Thyroid gland (tissue), 4 donors: Measurements from ENCODE around the gene GATC. TPM values are rescaled to one million over a fixed set of nuclear protein-coding genes. Genes with fewer than 3 reads are reported as not detected.

ENCODE experiments used
- DNase-seq, 2 donors: peaks; one replicate each; pipeline ENCODE4 v3.0.0-alpha.2; 2019
- H3K27ac ChIP-seq, 3 donors: fragments of 200-600 bp; sonication (generic); 1 replicate in 2 of 3; 2 replicates in 1 of 3; pipeline ENCODE4 v1.5.1; 2016 to 2019; ENCODE audit warnings: mild to moderate bottlenecking in 1 of 3, moderate library complexity in 1 of 3
- H3K27me3 ChIP-seq: fragments of 200-600 bp; sonication (generic); one replicate; pipeline ENCODE4 v1.5.1; 2019
- H3K36me3 ChIP-seq, 2 donors: fragments of 200-600 bp; sonication (generic); one replicate each; pipeline ENCODE4 v1.5.1; 2016 to 2019
- H3K4me1 ChIP-seq, 2 donors: fragments of 200-600 bp; sonication (generic); one replicate each; pipeline ENCODE4 v1.5.1; 2017 to 2019
- H3K4me3 ChIP-seq, 3 donors: fragments of 200-600 bp; sonication (generic); replicated peaks in 1 of 3; 1 replicate in 2 of 3; 2 replicates in 1 of 3; pipeline ENCODE4 v1.5.1; 2016; ENCODE audit warnings: mild to moderate bottlenecking in 1 of 3
- H3K9me3 ChIP-seq: fragments of 200-600 bp; sonication (generic); one replicate; pipeline ENCODE4 v1.5.1; 2017
- CTCF ChIP-seq, 6 experiments: fragments of 200-600 bp in 3 of 6; fragments of 450-650 bp in 3 of 6; sonication (generic) in 3 of 6; IDR thresholded peaks; one replicate each; pipeline ENCODE4 v1.5.1; 2016 to 2019; ENCODE audit warnings: antibody characterized with exemption in 6 of 6, mild to moderate bottlenecking in 2 of 6, inconsistent platforms in 1 of 6, moderate library complexity in 1 of 6
- POLR2A ChIP-seq, 2 donors: fragments of 450-650 bp; IDR thresholded peaks; one replicate each; pipeline ENCODE4 v1.6.1; 2017; ENCODE audit warnings: antibody characterized with exemption in 2 of 2, mild to moderate bottlenecking in 2 of 2, moderate library complexity in 1 of 2
- WGBS, 2 donors: methylation state at CpG; one replicate each; pipeline ENCODE4 v1.1.5; 2017; 5-methylcytosine and 5-hydroxymethylcytosine counted together
- intact Hi-C: fragments of 100-400 bp; cut with DNase I; formaldehyde crosslinking; loops from one replicate; pipeline ENCODE4 v1.15.1; 2023
- total RNA-seq, 4 donors: library from RNA; depleted of rRNA; stranded (reverse); fragments of >200 nt; gene quantifications; one replicate each; pipeline ENCODE4 v1.2.3, GENCODE V29; 2016

The GATC gene, protein sequence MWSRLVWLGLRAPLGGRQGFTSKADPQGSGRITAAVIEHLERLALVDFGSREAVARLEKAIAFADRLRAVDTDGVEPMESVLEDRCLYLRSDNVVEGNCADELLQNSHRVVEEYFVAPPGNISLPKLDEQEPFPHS
- 10 to 100 TPM; 32.4 to 38.4 (median 36.6) TPM for total RNA-seq

DNA sequence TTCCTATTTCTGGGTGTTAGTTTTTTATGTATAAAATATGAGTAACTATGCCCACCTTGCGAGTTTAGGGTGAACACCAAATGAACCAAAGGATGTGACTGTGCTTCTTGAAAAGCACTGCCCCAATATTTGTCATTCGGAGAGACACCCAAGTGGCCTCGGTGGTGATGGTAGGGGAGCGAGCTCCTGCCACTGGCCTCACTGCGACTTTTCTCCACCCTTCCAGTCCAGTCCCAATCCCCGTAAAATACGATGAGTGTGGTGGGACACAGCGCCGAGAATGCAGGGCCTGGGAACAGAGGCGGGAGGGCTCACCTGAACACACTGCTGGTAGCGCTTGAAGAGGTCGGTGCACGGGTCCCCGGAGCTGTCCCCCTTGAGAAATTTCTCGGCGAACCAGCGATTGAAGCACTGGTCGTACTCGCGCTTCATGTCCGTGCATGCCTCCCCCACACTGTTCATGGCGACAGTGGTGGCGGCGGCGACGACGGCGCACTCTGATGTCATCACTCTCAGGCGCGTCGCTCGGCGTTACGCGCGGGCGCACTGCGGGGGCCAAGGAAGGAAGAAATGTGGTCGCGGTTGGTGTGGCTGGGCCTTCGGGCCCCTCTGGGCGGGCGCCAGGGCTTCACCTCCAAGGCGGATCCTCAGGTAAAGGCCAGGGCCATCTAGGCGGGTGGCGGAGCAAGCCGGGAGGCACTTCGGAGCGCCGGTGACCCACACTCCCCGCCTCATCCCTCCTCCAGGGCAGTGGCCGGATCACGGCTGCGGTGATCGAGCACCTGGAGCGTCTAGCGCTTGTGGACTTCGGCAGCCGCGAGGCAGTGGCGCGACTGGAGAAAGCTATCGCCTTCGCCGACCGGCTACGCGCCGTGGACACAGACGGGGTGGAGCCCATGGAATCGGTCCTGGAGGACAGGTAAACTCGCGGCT is at the start of gene GATC, which contains the start of gene TRIAP1:
TSS of gene GATC (plus strand) at position 534 of the 933 bp plus-strand sequence. CDS start at position 571, 37 bp downstream.
TSS of gene TRIAP1 (minus strand) at position 474 of the 933 bp plus-strand sequence. CDS start at position 462, 12 bp downstream.
- 0 to 1% methylated on average over 24 to 34 of the region's 73 CpGs for WGBS, 2 donors
- no peaks in the 10 kb centered on the region for H3K9me3 ChIP-seq
- intact Hi-C loops, result no loop called here
- TF ChIP-seq POLR2A (IDR thresholded peaks at IDR 0.05) (peak in 1 of 2 donors; percentile 72), CTCF (IDR thresholded peaks at IDR 0.05) (peak in 2 of 6 experiments; percentile 7 to 33)
- peaks cover 14 to 16% of the 10 kb centered on the region in 2 donors for H3K4me1 ChIP-seq
- H3K27me3 ChIP-seq, result no peaks in the 10 kb centered on the region
- H3K4me3 ChIP-seq, result peak within 1 kb of the TSS; percentile 83 to 89 (median 87)
- H3K36me3 ChIP-seq, result peaks cover 14 to 21% of the 10 kb centered on the region in 2 donors
- H3K27ac ChIP-seq, result peak within 1 kb of the TSS; percentile 86 to 90 (median 88)
- peak; percentile 81 to 82 for DNase-seq

GRCh38 chr12:120397824-120398540 is 48.3 kb upstream of the GATC start:
- H3K36me3 ChIP-seq, result no peaks in the 10 kb centered on the region
- TF ChIP-seq CTCF (IDR thresholded peaks at IDR 0.05) (no peak), POLR2A (IDR thresholded peaks at IDR 0.05) (no peak)
- DNase-seq, result peak in 1 of 2 donors; percentile 3
- H3K4me3 ChIP-seq, result no peak overlapping the region
- no peak overlapping the region for H3K27ac ChIP-seq
- H3K4me1 ChIP-seq, result no peaks in the 10 kb centered on the region
- intact Hi-C loops, result no loop called here
- 31 to 56% methylated on average over 19 to 22 of the region's 33 CpGs for WGBS, 2 donors
- no peaks in the 10 kb centered on the region for H3K9me3 ChIP-seq
- no peaks in the 10 kb centered on the region for H3K27me3 ChIP-seq

DNA sequence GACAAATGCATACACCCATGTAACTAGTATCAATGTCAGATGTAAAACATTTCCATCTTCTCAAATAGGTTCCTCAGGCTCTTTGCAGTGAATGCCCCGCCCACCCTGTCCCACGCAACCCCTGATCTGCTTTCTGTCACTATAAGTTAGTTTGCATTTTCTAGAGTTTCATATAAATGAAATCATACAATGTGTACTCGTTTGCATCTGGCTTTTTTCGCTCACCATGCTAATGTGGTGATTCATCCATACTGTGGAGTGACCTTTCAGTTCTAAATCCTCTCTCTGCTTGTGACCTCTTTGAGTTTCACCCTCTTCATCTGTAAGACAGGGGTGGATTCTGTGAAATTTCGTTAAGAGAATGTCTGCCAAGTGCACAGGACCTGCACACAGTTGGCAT is 46.7 kb upstream of the GATC start:
- Histone ChIP-seq H3K4me3 (no peak overlapping the region), H3K36me3 (no peaks in the 10 kb centered on the region), H3K4me1 (no peaks in the 10 kb centered on the region), H3K9me3 (no peaks in the 10 kb centered on the region), H3K27ac (no peak overlapping the region), H3K27me3 (no peaks in the 10 kb centered on the region)
- DNase-seq, result no peak
- 74 to 85% methylated on average over 5 of the region's 5 CpGs for WGBS, 2 donors
- no peak for TF ChIP-seq CTCF (IDR thresholded peaks at IDR 0.05)
- no peak for TF ChIP-seq POLR2A (IDR thresholded peaks at IDR 0.05)
- intact Hi-C loops, result no loop called here

GRCh38 chr12:120402217-120402616 is 44.0 kb upstream of the GATC start:
- Histone ChIP-seq H3K27me3 (no peaks in the 10 kb centered on the region), H3K36me3 (no peaks in the 10 kb centered on the region), H3K4me3 (no peak overlapping the region), H3K27ac (no peak overlapping the region), H3K9me3 (no peaks in the 10 kb centered on the region), H3K4me1 (no peaks in the 10 kb centered on the region)
- TF ChIP-seq CTCF (IDR thresholded peaks at IDR 0.05) (no peak), POLR2A (IDR thresholded peaks at IDR 0.05) (no peak)
- WGBS, 2 donors, result 26 to 30% methylated on average over 13 of the region's 13 CpGs
- intact Hi-C loops, result no loop called here
- no peak for DNase-seq
